HEK293 (cell line): Measurements from ENCODE around the gene LDHD.

Experiments
- BCL11B ChIP-seq: fragments of 450-650 bp; formaldehyde crosslinking; IDR thresholded peaks from 2 replicates; pipeline ENCODE4 v1.5.1; 2016; ENCODE audit warnings: low read depth, missing biosample characterization, missing genetic modification characterization
- MEIS1 ChIP-seq: sonication (generic); formaldehyde crosslinking; IDR thresholded peaks from 2 replicates; pipeline ENCODE4 v1.8.1; 2022; ENCODE audit warnings: missing genetic modification reagents, mild to moderate bottlenecking, borderline replicate concordance
- YY2 ChIP-seq: fragments of 450-650 bp; formaldehyde crosslinking; IDR thresholded peaks from 2 replicates; pipeline ENCODE4 v1.5.1; 2016; ENCODE audit warnings: missing biosample characterization, missing genetic modification characterization
- ZNF10 ChIP-seq: fragments of 450-650 bp; formaldehyde crosslinking; IDR thresholded peaks from 2 replicates; pipeline ENCODE4 v1.5.1; 2017; ENCODE audit warnings: missing biosample characterization, missing genetic modification characterization
- ZNF19 ChIP-seq: fragments of 450-650 bp; formaldehyde crosslinking; IDR thresholded peaks from 2 replicates; pipeline ENCODE4; 2016; ENCODE audit warnings: missing biosample characterization, missing genetic modification characterization, low read depth
- ZNF354C ChIP-seq: fragments of 450-650 bp; formaldehyde crosslinking; IDR thresholded peaks from 2 replicates; pipeline ENCODE4 v1.5.1; 2016; ENCODE audit warnings: missing biosample characterization, missing genetic modification characterization, low read depth, borderline replicate concordance
- ZNF48 ChIP-seq: fragments of 450-650 bp; formaldehyde crosslinking; IDR thresholded peaks from 2 replicates; pipeline ENCODE4 v1.5.1; 2016; ENCODE audit warnings: missing biosample characterization, missing genetic modification characterization
- ZNF623 ChIP-seq: fragments of 450-650 bp; formaldehyde crosslinking; IDR thresholded peaks from 2 replicates; pipeline ENCODE4 v1.5.1; 2016; ENCODE audit warnings: missing biosample characterization, missing genetic modification characterization
- ZNF654 ChIP-seq: fragments of 450-650 bp; formaldehyde crosslinking; IDR thresholded peaks from 2 replicates; pipeline ENCODE4 v1.5.1; 2016; ENCODE audit warnings: low read depth, missing biosample characterization, missing genetic modification characterization
- TF ChIP-seq, protein P1 (sequence below): fragments of 450-650 bp; formaldehyde crosslinking; IDR thresholded peaks from 2 replicates; pipeline ENCODE4 v1.5.1; 2016; ENCODE audit warnings: missing biosample characterization, missing genetic modification characterization
- TF ChIP-seq, protein P2 (sequence below): fragments of 450-650 bp; formaldehyde crosslinking; IDR thresholded peaks from 2 replicates; pipeline ENCODE4 v1.5.1; 2016; ENCODE audit warnings: missing biosample characterization, missing genetic modification characterization

DNA sequence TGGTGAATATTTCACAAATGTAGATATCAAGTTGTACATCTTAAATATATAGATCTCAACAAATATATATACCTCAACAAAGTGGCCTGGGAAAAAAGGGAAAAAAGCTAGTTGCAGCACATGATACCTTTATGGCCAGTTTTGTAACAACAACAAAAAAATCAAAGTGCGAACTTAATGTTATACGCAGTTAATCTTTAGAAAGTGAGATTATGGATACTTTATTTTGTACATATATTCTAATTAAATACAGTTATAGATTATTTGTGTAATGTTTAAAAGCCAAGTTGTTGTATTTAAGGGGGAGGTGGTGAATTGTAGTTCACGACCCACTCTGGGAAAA, 31.4 kb upstream of the LDHD start:
- TF ChIP-seq BCL11B (tag by site-specific recombination) (no peak), ZNF10 (tag by site-specific recombination) (no peak), ZNF19 (tag by site-specific recombination) (no peak), MEIS1 (no peak), ZNF623 (tag by site-specific recombination) (no peak), ZNF48 (no peak), YY2 (tag by site-specific recombination) (no peak), ZNF654 (tag by site-specific recombination) (no peak), ZNF354C (tag by site-specific recombination) (no peak)
- TF ChIP-seq, protein P1, sequence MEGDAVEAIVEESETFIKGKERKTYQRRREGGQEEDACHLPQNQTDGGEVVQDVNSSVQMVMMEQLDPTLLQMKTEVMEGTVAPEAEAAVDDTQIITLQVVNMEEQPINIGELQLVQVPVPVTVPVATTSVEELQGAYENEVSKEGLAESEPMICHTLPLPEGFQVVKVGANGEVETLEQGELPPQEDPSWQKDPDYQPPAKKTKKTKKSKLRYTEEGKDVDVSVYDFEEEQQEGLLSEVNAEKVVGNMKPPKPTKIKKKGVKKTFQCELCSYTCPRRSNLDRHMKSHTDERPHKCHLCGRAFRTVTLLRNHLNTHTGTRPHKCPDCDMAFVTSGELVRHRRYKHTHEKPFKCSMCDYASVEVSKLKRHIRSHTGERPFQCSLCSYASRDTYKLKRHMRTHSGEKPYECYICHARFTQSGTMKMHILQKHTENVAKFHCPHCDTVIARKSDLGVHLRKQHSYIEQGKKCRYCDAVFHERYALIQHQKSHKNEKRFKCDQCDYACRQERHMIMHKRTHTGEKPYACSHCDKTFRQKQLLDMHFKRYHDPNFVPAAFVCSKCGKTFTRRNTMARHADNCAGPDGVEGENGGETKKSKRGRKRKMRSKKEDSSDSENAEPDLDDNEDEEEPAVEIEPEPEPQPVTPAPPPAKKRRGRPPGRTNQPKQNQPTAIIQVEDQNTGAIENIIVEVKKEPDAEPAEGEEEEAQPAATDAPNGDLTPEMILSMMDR (tag by site-specific recombination): no peak
- TF ChIP-seq, protein P2, sequence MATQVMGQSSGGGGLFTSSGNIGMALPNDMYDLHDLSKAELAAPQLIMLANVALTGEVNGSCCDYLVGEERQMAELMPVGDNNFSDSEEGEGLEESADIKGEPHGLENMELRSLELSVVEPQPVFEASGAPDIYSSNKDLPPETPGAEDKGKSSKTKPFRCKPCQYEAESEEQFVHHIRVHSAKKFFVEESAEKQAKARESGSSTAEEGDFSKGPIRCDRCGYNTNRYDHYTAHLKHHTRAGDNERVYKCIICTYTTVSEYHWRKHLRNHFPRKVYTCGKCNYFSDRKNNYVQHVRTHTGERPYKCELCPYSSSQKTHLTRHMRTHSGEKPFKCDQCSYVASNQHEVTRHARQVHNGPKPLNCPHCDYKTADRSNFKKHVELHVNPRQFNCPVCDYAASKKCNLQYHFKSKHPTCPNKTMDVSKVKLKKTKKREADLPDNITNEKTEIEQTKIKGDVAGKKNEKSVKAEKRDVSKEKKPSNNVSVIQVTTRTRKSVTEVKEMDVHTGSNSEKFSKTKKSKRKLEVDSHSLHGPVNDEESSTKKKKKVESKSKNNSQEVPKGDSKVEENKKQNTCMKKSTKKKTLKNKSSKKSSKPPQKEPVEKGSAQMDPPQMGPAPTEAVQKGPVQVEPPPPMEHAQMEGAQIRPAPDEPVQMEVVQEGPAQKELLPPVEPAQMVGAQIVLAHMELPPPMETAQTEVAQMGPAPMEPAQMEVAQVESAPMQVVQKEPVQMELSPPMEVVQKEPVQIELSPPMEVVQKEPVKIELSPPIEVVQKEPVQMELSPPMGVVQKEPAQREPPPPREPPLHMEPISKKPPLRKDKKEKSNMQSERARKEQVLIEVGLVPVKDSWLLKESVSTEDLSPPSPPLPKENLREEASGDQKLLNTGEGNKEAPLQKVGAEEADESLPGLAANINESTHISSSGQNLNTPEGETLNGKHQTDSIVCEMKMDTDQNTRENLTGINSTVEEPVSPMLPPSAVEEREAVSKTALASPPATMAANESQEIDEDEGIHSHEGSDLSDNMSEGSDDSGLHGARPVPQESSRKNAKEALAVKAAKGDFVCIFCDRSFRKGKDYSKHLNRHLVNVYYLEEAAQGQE (tag by site-specific recombination): no peak
